ENCODE results near the gene C5orf15. TPM values are rescaled to one million over a fixed set of nuclear protein-coding genes. Genes with fewer than 3 reads are reported as not detected.
"Not testable (repeated sequence)": the region's sequence is repeated elsewhere in the genome, so short reads cannot be mapped to it uniquely, and the experiment has no call there.

C5orf15 gene
- total RNA-seq, 4 donors from 2014 or later = 53.7 to 76.3 (median 71.4) TPM

DNA sequence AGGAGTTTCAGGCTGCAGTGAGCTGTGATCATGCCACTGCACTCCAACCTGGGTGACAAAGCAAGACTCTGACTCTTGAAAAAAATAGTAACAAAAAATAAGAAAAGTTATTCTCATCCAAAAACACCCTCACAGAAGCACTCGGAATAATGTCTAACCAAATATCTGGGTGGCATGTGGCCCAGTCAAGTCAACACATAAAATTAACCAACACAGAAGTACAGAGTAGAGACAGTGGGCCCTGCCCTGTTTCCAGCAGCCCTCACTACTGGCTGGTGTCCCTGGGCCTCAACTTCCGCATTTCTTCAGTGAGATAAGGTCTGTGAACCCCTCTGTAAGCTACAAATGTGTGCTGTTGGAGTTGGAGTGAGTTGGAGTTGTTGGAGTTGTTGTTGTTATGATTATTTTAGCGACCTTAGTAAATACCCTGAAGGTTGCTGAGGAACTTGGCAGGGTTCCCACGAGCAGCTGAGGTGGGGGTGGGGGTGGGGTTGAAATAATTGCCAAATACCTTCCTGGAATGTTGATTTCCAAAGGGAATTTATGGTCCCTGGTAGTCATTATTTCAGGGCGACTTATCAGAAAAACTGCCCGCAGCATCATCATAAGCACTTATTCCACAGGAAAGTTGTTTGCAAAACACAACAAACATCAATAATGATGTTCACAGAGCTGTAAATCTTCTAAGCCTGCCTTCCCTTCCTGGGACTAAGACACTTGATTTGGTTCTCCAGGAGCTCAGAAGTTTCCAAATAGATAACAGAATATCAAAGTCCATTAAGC, 30.2 kb downstream of the C5orf15 start:
- H3K27me3 ChIP-seq = no peaks in the 10 kb centered on the region

DNA sequence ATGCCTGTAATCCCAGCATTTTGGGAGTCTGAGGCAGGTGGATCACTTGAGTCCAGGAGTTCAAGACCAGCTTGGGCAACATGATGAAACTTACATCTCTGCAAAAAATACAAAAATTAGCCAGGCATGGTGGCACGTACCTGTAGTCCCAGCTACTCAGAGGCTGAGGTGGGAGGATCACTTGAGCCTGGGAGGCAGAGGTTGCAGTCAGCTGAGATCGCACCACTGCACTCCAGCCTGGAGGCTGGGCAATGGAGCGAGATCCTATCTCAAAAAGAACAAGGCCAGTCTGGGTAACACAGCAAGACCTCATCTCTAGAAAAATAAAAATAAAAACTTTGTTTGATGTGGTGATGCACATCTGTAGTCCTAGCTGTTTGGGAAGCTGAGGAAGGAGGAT, 30.8 kb downstream of the C5orf15 start:
- H3K36me3 ChIP-seq; DNase-seq; H3K4me3 ChIP-seq (replicated peaks in 1 of 3); H3K27ac ChIP-seq; H3K27me3 ChIP-seq; intact Hi-C loops (cut with DNase I); H3K4me1 ChIP-seq; H3K9me3 ChIP-seq: not testable (repeated sequence)
- 90 to 93% methylated on average over 3 of the region's 3 CpGs for WGBS, 2 donors

More for the DNA sequence above, 30.2 kb downstream of the C5orf15 start:
- intact Hi-C loops (cut with DNase I) = no loop called here
- DNase-seq = no peak
- TF ChIP-seq, protein P1, sequence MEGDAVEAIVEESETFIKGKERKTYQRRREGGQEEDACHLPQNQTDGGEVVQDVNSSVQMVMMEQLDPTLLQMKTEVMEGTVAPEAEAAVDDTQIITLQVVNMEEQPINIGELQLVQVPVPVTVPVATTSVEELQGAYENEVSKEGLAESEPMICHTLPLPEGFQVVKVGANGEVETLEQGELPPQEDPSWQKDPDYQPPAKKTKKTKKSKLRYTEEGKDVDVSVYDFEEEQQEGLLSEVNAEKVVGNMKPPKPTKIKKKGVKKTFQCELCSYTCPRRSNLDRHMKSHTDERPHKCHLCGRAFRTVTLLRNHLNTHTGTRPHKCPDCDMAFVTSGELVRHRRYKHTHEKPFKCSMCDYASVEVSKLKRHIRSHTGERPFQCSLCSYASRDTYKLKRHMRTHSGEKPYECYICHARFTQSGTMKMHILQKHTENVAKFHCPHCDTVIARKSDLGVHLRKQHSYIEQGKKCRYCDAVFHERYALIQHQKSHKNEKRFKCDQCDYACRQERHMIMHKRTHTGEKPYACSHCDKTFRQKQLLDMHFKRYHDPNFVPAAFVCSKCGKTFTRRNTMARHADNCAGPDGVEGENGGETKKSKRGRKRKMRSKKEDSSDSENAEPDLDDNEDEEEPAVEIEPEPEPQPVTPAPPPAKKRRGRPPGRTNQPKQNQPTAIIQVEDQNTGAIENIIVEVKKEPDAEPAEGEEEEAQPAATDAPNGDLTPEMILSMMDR (IDR thresholded peaks at IDR 0.05) = no peak
- TF ChIP-seq POLR2A (IDR thresholded peaks at IDR 0.05) = no peak
- Histone ChIP-seq H3K27ac (no peak overlapping the region), H3K4me1 (peaks cover 0 to 7% of the 10 kb centered on the region in 2 donors), H3K9me3 (no peaks in the 10 kb centered on the region), H3K36me3 (no peaks in the 10 kb centered on the region), H3K4me3 (replicated peaks in 1 of 3) (no peak overlapping the region)
- WGBS, 2 donors = 62 to 68% methylated on average over 6 of the region's 6 CpGs

DNA sequence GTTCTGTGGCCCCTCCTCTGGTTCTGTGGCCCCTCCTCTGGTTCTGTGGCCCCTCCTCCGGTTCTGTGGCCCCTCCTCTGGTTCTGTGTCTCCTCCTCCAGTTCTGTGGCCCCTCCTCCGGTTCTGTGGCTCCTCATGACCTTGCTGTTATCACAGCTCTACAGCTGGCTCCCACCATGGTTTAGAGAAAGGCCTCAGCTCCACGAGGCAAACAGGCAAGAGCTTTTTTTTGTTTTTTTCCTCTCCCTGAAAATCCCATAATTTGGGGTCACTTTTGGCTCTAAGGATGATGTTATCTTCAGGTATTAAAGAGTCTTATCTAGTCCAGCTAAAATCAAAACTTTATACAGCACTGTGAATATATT, 31.8 kb downstream of the C5orf15 start:
- intact Hi-C loops (cut with DNase I) = no loop called here
- 74 to 77% methylated on average over 3 of the region's 3 CpGs for WGBS, 2 donors
- no peak overlapping the region for H3K4me3 ChIP-seq (replicated peaks in 1 of 3)
- no peaks in the 10 kb centered on the region for H3K27me3 ChIP-seq
- H3K27ac ChIP-seq = no peak overlapping the region
- DNase-seq = no peak
- H3K9me3 ChIP-seq = no peaks in the 10 kb centered on the region
- H3K36me3 ChIP-seq = no peaks in the 10 kb centered on the region
- H3K4me1 ChIP-seq = no peaks in the 10 kb centered on the region
- TF ChIP-seq POLR2A (IDR thresholded peaks at IDR 0.05) = no peak
- TF ChIP-seq, protein P1 (IDR thresholded peaks at IDR 0.05) = no peak

DNA sequence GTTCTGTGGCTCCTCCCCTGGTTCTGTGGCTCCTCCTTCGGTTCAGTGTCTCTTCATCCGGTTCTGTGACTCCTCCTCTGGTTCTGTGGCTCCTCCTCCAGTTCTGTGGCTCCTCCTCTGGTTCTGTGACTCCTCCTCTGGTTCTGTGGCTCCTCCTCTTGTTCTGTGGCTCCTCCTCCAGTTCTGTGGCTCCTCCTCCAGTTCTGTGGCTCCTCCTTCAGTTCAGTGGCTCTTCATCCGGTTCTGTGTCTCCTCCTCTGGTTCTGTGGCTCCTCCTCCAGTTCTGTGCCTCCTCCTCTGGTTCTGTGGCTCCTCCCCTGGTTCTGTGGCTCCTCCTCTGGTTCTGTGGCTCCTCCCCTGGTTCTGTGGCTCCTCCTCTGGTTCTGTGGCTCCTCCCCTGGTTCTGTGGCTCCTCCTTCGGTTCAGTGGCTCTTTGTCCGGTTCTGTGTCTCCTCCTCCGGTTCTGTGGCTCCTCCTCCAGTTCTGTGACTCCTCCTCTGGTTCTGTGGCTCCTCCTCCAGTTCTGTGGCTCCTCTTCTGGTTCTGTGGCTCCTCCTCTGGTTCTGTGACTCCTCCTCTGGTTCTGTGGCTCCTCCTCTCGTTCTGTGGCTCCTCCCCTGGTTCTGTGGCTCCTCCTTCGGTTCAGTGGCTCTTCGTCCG, 32.3 kb downstream of the C5orf15 start:
- H3K4me1 ChIP-seq; H3K27me3 ChIP-seq; H3K9me3 ChIP-seq; intact Hi-C loops (cut with DNase I); H3K4me3 ChIP-seq (replicated peaks in 1 of 3); H3K27ac ChIP-seq; H3K36me3 ChIP-seq; DNase-seq: not testable (repeated sequence)
- WGBS, 2 donors = 91 to 92% methylated on average over 10 of the region's 10 CpGs

DNA sequence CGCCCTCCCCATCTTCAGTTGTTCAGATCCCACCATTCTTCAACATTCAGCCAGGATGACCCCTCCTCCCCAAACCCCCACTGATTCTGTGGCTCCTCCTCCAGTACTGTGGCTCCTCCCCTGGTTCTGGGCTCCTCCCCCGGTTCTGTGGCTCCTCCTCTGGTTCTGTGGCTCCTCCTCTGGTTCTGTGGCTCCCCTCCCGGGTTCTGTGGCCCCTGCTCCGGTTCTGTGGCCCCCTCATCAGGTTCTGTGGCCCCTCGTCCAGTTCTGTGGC, 32.8 kb downstream of the C5orf15 start:
- no peak overlapping the region for H3K4me3 ChIP-seq (replicated peaks in 1 of 3)
- no peaks in the 10 kb centered on the region for H3K27me3 ChIP-seq
- DNase-seq = no peak
- no peak overlapping the region for H3K27ac ChIP-seq
- no peaks in the 10 kb centered on the region for H3K4me1 ChIP-seq
- no peaks in the 10 kb centered on the region for H3K36me3 ChIP-seq
- TF ChIP-seq POLR2A (IDR thresholded peaks at IDR 0.05) = no peak
- TF ChIP-seq, protein P1 (IDR thresholded peaks at IDR 0.05) = no peak
- 91% methylated on average over 5 of the region's 5 CpGs for WGBS, 2 donors
- intact Hi-C loops (cut with DNase I) = no loop called here
- H3K9me3 ChIP-seq = no peaks in the 10 kb centered on the region

DNA sequence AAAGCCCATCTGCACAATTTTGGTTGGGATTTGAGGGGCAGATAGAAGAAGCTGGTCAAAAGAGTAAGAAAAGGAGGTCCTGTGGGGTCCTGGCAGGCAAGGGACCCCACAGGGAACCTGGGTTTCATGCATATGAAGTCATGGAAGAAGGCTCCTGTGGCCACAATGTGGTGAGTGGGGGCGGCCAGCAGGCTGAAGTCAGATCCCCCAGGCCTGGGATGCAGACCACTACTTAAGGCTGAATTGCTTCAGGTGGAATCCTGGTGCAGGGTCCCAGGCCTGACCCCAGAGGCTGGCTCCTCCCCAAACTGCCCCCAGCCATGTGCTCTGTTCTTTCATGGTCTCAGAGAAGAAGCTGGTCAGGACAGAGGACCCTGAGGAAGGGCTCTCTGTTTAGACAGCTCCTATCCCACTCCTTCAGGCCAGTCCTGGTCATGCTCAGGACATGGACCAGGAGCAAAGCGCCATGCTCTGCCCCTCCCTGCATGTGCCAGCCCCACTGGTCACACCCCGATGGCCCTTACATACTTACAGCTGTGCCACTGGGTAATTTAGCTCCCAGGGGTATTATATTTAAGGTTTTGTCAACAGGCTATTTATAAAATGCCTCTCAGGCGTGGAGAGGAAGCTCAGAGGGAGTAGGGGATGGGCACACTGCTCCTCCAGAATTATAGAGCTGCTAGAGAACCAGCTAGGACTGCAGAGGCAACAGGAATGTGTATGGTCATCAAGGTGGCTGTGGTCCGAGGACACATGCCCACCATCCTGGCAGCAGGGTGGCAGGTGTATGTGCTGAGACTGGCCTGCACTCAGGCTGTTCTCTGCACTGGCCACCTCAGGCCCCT, 33.4 kb downstream of the C5orf15 start:
- no peak overlapping the region for H3K27ac ChIP-seq
- 83 to 90% methylated on average over 4 to 5 of the region's 5 CpGs for WGBS, 2 donors
- no peaks in the 10 kb centered on the region for H3K4me1 ChIP-seq
- no peak overlapping the region for H3K4me3 ChIP-seq (replicated peaks in 1 of 3)
- no peaks in the 10 kb centered on the region for H3K27me3 ChIP-seq
- TF ChIP-seq, protein P1 (IDR thresholded peaks at IDR 0.05) = no peak
- no peak for TF ChIP-seq POLR2A (IDR thresholded peaks at IDR 0.05)
- H3K9me3 ChIP-seq = no peaks in the 10 kb centered on the region
- DNase-seq = no peak
- H3K36me3 ChIP-seq = no peaks in the 10 kb centered on the region
- intact Hi-C loops (cut with DNase I) = no loop called here

All from thyroid gland (tissue), 4 donors.